ENCODE data around the gene CLIP1. TPM values are rescaled to one million over a fixed set of nuclear protein-coding genes. Genes with fewer than 3 reads are reported as not detected.

The CLIP1 gene
- total RNA-seq, 3 donors from 2014 or later (not counting 1 experiment from before 2014, with no cell fraction given) = 67.1 to 88.5 (median 69.1) TPM

DNA sequence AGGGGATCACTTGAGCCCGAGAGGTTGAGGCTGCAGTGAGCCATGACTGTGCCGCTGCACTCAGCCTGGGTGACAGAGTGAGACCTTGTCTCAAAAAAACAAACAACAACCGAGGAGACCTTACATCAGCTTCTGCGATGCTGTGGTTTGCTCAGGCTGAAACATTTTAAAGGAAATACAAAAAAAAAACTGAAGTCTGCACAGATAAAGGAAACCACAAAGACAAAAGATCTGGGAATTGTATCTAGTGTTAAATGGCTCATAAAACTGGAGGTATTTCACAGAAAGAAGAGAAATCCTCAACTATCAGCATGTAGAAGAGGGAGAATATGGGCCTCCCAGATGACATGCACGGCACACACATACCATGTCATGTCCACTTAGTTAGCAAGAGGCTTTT is 95.9 kb downstream of the CLIP1 start:
- Mint-ChIP-seq H3K4me3 (no peak overlapping the region), H3K27me3 (ENCODE audit: low read depth in 2 of 2) (no peaks in the 10 kb centered on the region), H3K9me3 (no peaks in the 10 kb centered on the region), H3K36me3 (peaks cover 32% of the 10 kb centered on the region), H3K27ac (no peak overlapping the region), H3K4me1 (peaks cover 6 to 8% of the 10 kb centered on the region in 2 donors)
- intact Hi-C loops (cut with micrococcal nuclease) = no loop called here
- Histone ChIP-seq H3K4me1 (ENCODE audit: control insufficient read depth, insufficient read depth, low read length) (no peaks in the 10 kb centered on the region), H3K27ac (ENCODE audit: low read length) (no peak overlapping the region), H3K36me3 (ENCODE audit: control insufficient read depth, insufficient read depth, low read length) (peaks cover 49% of the 10 kb centered on the region), H3K27me3 (ENCODE audit: control insufficient read depth, insufficient read depth, low read length) (no peaks in the 10 kb centered on the region), H3K9me3 (ENCODE audit: control insufficient read depth, insufficient read depth, low read length) (no peaks in the 10 kb centered on the region), H3K4me3 (ENCODE audit: low read length) (no peak overlapping the region)
- TF ChIP-seq, protein P1, sequence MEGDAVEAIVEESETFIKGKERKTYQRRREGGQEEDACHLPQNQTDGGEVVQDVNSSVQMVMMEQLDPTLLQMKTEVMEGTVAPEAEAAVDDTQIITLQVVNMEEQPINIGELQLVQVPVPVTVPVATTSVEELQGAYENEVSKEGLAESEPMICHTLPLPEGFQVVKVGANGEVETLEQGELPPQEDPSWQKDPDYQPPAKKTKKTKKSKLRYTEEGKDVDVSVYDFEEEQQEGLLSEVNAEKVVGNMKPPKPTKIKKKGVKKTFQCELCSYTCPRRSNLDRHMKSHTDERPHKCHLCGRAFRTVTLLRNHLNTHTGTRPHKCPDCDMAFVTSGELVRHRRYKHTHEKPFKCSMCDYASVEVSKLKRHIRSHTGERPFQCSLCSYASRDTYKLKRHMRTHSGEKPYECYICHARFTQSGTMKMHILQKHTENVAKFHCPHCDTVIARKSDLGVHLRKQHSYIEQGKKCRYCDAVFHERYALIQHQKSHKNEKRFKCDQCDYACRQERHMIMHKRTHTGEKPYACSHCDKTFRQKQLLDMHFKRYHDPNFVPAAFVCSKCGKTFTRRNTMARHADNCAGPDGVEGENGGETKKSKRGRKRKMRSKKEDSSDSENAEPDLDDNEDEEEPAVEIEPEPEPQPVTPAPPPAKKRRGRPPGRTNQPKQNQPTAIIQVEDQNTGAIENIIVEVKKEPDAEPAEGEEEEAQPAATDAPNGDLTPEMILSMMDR (IDR thresholded peaks at IDR 0.05) = no peak
- peak in 1 of 2 donors; percentile 35 for DNase-seq
- no peak for ATAC-seq
- WGBS (ENCODE audit: insufficient coverage) = 22% methylated on average over 4 of the region's 5 CpGs

DNA sequence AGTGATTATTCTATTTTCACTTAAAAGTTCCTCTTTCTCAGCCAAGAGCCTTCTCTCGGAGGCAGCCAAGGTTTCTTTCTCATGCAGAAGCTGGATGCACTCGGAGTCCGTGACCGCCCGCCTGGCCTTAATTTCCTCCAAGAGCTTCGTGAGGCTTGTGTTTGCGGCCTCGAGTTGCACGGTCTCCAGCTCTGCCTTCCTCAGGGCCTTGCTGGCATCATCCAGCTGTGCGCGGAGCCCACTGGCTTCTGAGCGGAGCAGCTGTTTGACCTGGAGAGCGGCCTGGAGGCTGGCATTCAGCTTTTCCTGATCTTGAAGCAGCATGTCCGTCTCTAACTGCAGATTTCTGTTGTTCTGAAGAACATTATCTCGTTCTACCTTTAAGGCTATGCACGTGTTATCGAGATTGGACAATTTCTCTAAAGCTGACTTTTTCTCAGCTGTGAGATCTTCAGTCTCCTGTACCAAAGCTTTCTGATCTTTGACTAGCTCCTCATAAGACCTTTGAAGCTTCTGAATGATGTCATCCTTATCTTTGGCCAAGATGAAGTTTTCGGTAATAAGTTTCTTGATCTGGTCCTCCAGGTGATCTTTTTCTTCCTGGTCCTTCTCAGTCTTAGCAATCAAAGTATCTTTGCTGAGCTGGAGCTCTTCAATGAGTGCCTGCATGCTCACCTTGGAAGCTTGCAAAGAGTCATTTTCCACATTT is 99.0 kb downstream of the CLIP1 start:
- H3K27ac ChIP-seq (ENCODE audit: low read length) = no peak overlapping the region
- ATAC-seq (no peak), DNase-seq (no peak)
- Mint-ChIP-seq H3K4me1 (peaks cover 6 to 8% of the 10 kb centered on the region in 2 donors), H3K27me3 (ENCODE audit: low read depth in 2 of 2) (no peaks in the 10 kb centered on the region), H3K4me3 (no peak overlapping the region), H3K36me3 (peaks cover 32% of the 10 kb centered on the region), H3K9me3 (no peaks in the 10 kb centered on the region), H3K27ac (no peak overlapping the region)
- H3K9me3 ChIP-seq (ENCODE audit: control insufficient read depth, insufficient read depth, low read length) = no peaks in the 10 kb centered on the region
- TF ChIP-seq, protein P1 (IDR thresholded peaks at IDR 0.05) = no peak
- WGBS (ENCODE audit: insufficient coverage) = 96% methylated on average over 18 of the region's 18 CpGs
- intact Hi-C loops (cut with micrococcal nuclease) = no loop called here
- no peaks in the 10 kb centered on the region for H3K27me3 ChIP-seq (ENCODE audit: control insufficient read depth, insufficient read depth, low read length)
- H3K4me3 ChIP-seq (ENCODE audit: low read length) = no peak overlapping the region
- no peaks in the 10 kb centered on the region for H3K4me1 ChIP-seq (ENCODE audit: control insufficient read depth, insufficient read depth, low read length)
- peaks cover 55% of the 10 kb centered on the region for H3K36me3 ChIP-seq (ENCODE audit: control insufficient read depth, insufficient read depth, low read length)

DNA sequence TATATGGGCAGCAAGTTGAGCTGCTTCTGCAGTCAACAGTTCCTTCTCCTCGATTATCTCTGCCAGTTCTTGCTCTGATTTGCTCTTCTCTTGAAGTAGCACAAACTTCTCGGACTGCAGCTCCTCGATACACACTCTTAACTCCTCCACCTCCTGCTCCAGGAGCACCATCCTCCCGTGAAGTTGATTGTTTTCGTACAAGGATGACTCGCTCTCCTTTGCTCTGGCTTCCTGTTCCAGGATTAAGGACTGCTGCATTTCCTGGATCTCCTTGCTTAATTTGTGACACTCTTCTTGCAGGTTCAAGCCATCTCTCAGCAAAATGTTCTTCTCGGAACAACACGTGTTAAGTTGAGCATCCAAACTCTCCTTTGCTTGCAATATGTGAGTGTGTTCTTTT is 100.0 kb downstream of the CLIP1 start:
- Mint-ChIP-seq H3K9me3 (no peaks in the 10 kb centered on the region), H3K36me3 (peaks cover 23% of the 10 kb centered on the region), H3K27ac (no peak overlapping the region), H3K4me1 (peaks cover 3 to 6% of the 10 kb centered on the region in 2 donors), H3K27me3 (ENCODE audit: low read depth in 2 of 2) (no peaks in the 10 kb centered on the region), H3K4me3 (no peak overlapping the region)
- ATAC-seq (no peak), DNase-seq (no peak)
- no peaks in the 10 kb centered on the region for H3K9me3 ChIP-seq (ENCODE audit: control insufficient read depth, insufficient read depth, low read length)
- intact Hi-C loops (cut with micrococcal nuclease) = no loop called here
- no peak overlapping the region for H3K27ac ChIP-seq (ENCODE audit: low read length)
- H3K27me3 ChIP-seq (ENCODE audit: control insufficient read depth, insufficient read depth, low read length) = no peaks in the 10 kb centered on the region
- no peak overlapping the region for H3K4me3 ChIP-seq (ENCODE audit: low read length)
- TF ChIP-seq, protein P1 (IDR thresholded peaks at IDR 0.05) = no peak
- WGBS (ENCODE audit: insufficient coverage) = 93% methylated on average over 8 of the region's 8 CpGs
- H3K4me1 ChIP-seq (ENCODE audit: control insufficient read depth, insufficient read depth, low read length) = no peaks in the 10 kb centered on the region
- peaks cover 51% of the 10 kb centered on the region for H3K36me3 ChIP-seq (ENCODE audit: control insufficient read depth, insufficient read depth, low read length)
